Activated T-cell treated with anti-CD3 and anti-CD28 coated beads for 24 hours (primary cell): ENCODE measurements around the gene TBC1D10A.
A peak's percentile ranks its signal among the peaks of the same experiment; 100 is the strongest.
"Not testable (repeated sequence)": the region's sequence is repeated elsewhere in the genome, so short reads cannot be mapped to it uniquely, and the experiment has no call there.

Experiments used
- DNase-seq: peaks from one replicate; pipeline ENCODE4 v3.0.0-alpha.2; 2020; ENCODE audit warnings: low read depth

TBC1D10A gene

GRCh38 chr22:30347255-30347892, 20.6 kb upstream of the TBC1D10A start:
- no peak for DNase-seq

GRCh38 chr22:30344447-30345200, 17.9 kb upstream of the TBC1D10A start:
- peak; percentile 14 for DNase-seq

DNA sequence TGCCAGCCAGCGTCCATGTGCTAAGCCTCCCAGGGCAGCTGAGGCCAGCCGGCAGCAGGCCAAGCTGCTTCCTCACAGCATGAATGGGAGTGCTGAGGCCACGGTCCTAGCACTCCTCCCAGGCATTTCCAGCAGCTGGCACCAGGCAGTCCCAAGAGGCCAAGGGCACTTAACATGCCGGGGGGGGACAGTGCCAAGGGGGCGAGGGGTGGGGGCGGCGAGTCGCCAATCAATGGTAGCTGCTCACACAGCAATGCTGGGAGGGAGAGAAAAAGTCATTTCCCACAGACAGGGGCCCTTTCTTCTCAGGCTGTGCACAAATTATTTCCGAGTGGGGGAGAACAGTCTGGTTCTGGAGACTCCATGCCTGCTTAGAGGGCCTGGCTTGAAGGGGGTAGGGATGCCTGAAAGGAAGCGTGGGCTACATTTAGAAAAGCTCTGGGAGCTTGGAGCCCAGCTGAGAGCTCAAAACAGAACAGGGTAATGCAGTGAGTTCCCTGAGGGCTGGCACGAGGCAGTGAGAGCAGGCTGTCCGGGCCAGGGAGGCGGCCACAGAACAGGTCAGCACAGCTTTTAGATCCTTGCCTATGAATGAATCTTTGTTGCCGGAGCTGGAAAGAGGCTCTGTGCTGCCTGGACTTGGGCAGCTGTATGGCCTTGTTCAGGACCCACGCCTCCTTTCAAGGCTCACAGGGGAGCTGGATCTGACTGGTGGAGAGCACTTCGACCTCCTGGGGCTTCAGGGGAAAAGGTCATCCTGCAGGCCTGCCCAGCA, 14.4 kb upstream of the TBC1D10A start:
- no peak for DNase-seq

- no peak for DNase-seq
Measured at GRCh38 chr22:30338802-30339201, 12.1 kb upstream of the TBC1D10A start.

- not testable (repeated sequence) for DNase-seq
Measured at GRCh38 chr22:30338341-30338740, 11.6 kb upstream of the TBC1D10A start.

GRCh38 chr22:30337461-30337778, 10.7 kb upstream of the TBC1D10A start:
- DNase-seq: no peak

DNA sequence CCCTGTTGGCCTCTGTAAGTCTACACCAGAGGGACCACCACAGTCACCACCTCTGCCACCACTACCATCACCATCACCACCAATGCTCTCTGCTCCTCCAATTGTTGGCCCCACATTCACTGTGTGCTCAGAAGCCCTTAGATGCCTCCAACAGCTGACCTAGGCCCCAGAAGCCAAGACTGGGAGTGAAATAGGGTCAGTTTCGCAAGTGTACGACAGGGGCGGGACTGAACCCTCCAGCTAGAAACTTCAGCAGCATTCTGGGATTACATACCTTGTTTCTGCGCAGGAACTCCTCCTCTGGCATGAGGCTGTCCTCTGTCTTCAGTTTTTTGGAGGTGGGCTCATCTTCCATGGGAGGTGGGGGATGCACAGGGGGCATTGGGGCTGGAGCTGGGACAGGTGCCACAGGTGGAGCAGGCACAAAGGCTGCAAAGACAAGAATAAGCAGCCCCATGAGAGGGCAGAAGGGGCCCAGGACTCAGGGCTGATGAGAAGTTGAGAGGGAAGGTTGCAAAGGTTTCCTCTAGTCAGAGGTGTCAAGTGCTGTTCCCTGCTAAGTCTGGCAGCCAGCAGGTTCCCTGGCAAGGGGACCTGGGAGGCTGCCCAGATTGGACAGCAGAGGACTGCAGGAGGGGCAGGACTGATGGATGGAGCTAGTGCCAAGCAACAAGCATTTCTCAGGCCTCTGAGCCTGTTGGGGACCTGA, 10.2 kb upstream of the TBC1D10A start:
- no peak for DNase-seq

- DNase-seq: no peak
Measured at GRCh38 chr22:30335236-30335635, 8.5 kb upstream of the TBC1D10A start.

DNA sequence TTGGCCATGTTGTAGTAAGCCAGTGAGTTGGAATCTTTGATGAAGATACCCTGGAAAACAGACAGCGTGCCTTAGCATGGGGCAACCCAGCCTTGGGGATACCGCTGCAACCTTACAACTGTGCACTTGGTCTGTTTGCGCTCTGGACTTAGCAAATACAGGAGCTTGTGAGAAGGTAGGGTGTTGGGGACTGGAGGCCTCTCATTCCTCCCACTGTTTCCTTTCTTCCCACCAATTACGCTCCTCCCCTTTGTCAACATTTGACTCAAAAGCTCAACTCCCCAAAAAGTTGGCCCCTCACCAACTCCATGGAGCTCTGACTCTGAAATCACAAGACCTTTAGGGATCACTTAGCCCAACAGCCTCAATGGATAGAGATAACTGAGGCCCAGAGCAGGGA, 7.9 kb upstream of the TBC1D10A start:
- no peak for DNase-seq

DNA sequence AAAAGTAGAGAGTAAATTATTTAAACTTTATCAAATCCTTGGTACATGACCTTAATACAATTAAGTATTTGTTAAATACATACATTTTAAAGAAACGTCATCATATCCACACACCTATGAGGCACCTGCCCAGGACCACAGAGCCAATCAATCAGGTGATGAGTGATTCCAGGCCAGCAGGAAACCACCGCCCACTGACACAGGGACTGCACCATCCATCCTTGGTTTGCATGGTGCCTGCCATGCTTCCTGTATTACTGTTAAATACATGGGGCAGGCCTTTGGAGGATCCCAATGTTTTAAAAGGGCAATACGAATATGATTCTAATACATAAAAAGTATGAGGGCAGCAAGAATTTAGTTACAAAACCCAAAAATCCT, 7.0 kb upstream of the TBC1D10A start:
- no peak for DNase-seq

GRCh38 chr22:30332994-30333706, 6.4 kb upstream of the TBC1D10A start:
- DNase-seq: no peak

GRCh38 chr22:30332551-30332950, 5.8 kb upstream of the TBC1D10A start:
- no peak for DNase-seq

DNA sequence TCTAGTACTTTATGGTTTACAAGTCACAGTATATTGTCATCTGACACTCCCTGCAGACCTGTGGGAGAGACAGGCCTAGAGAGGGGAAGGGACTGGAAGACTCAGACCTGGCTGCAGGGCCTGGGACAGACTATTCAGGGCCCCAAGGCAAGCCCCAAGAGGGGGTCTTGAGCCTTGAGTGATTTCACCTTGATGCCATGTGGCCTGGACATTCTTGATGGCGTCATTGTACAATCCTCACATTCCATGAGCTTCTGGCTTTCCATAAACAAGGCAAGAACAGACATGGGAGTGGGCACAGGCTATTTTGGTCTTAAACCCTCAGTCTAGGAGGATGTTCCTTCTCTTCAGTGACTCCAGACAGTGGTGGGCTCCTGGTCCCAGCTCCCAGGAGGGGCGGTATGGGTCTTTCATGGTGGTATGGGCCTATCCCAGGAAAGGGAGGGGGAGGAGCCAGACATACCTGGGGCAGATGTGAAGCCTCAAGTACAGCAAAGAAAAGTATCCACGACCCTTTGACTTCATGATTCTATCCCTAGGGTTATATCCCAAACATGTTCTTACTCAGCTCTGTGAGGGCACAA, 1.8 kb upstream of the TBC1D10A start:
- DNase-seq: no peak

- no peak for DNase-seq
Measured at GRCh38 chr22:30327864-30328345, 1.2 kb upstream of the TBC1D10A start.

DNA sequence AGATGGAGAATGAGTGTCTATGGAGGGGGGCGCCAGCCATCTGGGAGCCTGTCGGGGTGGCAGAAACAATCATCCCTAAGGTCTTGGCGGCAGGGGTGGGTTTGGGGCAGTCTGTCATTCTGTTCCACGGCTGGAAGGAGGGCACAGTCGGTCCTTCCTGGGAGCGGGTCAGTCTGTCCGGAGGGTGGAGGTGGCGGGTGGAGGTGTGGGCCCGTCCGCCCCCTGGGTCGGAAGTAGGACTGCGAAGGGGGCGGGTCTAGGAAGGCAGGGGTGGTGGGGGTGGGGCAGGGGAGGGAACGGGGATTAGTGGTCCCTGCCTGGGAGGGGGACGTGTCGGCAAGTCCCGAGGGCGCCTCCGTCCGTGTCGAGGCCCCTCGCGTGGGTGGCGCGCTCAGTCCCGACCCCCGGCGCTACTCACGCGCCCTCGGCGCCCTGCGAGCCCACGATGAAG, 461 bp downstream of the TBC1D10A start:
- DNase-seq: no peak

GRCh38 chr22:30325724-30326254, 952 bp downstream of the TBC1D10A start:
- no peak for DNase-seq

DNA sequence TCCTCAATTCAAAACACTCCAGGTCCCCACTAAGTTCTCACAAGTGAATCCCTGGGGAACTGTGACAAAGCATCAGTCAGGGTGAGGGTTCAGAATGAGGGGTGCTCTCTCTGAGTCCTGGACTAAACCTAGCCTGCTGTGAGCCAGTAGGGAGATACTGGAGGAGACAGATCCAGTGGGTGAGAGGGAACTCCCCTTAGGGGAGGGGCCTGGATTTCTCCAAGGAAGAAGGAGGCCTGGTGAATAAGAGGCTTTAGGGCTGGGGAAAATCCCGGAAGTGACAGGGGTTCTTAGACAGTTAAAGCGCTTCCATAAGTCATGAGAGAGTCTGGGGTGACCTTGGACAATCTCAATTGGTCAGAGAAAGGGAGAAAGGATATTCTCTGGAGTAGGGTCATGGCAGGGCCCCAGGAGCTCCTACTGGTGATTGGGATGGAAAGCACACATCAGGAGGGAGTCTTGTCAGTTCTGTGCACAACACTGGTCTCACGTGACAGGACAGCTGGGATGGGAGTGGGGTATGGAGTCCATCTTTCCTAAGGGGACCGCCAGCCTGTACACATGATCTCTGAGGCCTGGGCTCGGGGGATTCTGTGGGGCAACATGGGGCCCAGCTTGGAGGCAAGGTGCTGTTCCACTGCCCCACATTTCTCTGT, 1.5 kb downstream of the TBC1D10A start:
- DNase-seq: no peak

- DNase-seq: no peak
Measured at GRCh38 chr22:30324014-30324730, 2.6 kb downstream of the TBC1D10A start.

- DNase-seq: no peak
Measured at GRCh38 chr22:30323246-30323645, 3.5 kb downstream of the TBC1D10A start.

GRCh38 chr22:30321461-30321860, 5.3 kb downstream of the TBC1D10A start:
- DNase-seq: no peak
